ENCODE measurements around the gene TSHZ2.

TSHZ2 gene

DNA sequence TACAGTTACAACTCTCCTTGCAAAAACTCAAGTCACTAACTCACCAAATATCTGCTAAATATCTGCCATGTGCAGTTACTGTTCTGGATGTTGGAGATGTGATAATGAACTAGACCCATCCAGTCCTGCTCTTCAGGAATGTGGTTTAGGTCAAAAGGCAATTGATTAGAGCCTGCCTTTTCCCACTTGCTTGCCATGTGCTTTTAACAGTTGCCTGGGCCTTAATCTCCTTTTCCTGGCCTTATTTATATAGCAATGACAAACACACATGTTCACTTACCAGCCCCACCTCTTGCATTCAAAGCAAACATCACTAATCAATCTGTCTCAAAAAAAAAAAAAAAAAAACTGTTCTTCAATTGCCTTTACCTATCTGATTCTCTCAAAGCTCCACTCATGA is 422.3 kb downstream of the TSHZ2 start:
- no peak overlapping the region for H3K4me3 ChIP-seq (ENCODE audit: low read depth in 1 of 2, low read length in 2 of 2)
- no peaks in the 10 kb centered on the region for H3K36me3 ChIP-seq (ENCODE audit: insufficient read depth, low read length)
- no peak overlapping the region for H3K27ac ChIP-seq (ENCODE audit: low read depth, low read length)
- no peak overlapping the region for H3K9ac ChIP-seq (ENCODE audit: low read length)
- no peaks in the 10 kb centered on the region for H3K4me1 ChIP-seq (ENCODE audit: insufficient read depth, low read length)
- no peaks in the 10 kb centered on the region for H3K9me3 ChIP-seq (ENCODE audit: low read length)
- H3K27me3 ChIP-seq (ENCODE audit: control insufficient read depth in 1 of 2, insufficient read depth in 2 of 2, low read length in 2 of 2) = no peaks in the 10 kb centered on the region

GRCh38 chr20:53395188-53395923 is 423.2 kb downstream of the TSHZ2 start:
- Histone ChIP-seq H3K36me3 (ENCODE audit: insufficient read depth, low read length) (no peaks in the 10 kb centered on the region), H3K4me1 (ENCODE audit: insufficient read depth, low read length) (no peaks in the 10 kb centered on the region), H3K27ac (ENCODE audit: low read depth, low read length) (no peak overlapping the region), H3K9me3 (ENCODE audit: low read length) (no peaks in the 10 kb centered on the region), H3K4me3 (ENCODE audit: low read depth in 1 of 2, low read length in 2 of 2) (no peak overlapping the region), H3K27me3 (ENCODE audit: control insufficient read depth in 1 of 2, insufficient read depth in 2 of 2, low read length in 2 of 2) (no peaks in the 10 kb centered on the region), H3K9ac (ENCODE audit: low read length) (no peak overlapping the region)

- Histone ChIP-seq H3K36me3 (ENCODE audit: insufficient read depth, low read length) (no peaks in the 10 kb centered on the region), H3K4me1 (ENCODE audit: insufficient read depth, low read length) (no peaks in the 10 kb centered on the region), H3K9ac (ENCODE audit: low read length) (no peak overlapping the region), H3K4me3 (ENCODE audit: low read depth in 1 of 2, low read length in 2 of 2) (no peak overlapping the region), H3K9me3 (ENCODE audit: low read length) (no peaks in the 10 kb centered on the region), H3K27me3 (ENCODE audit: control insufficient read depth in 1 of 2, insufficient read depth in 2 of 2, low read length in 2 of 2) (no peaks in the 10 kb centered on the region), H3K27ac (ENCODE audit: low read depth, low read length) (no peak overlapping the region)
These were observed 426.9 kb downstream of the TSHZ2 start for GRCh38 chr20:53399083-53399482.

DNA sequence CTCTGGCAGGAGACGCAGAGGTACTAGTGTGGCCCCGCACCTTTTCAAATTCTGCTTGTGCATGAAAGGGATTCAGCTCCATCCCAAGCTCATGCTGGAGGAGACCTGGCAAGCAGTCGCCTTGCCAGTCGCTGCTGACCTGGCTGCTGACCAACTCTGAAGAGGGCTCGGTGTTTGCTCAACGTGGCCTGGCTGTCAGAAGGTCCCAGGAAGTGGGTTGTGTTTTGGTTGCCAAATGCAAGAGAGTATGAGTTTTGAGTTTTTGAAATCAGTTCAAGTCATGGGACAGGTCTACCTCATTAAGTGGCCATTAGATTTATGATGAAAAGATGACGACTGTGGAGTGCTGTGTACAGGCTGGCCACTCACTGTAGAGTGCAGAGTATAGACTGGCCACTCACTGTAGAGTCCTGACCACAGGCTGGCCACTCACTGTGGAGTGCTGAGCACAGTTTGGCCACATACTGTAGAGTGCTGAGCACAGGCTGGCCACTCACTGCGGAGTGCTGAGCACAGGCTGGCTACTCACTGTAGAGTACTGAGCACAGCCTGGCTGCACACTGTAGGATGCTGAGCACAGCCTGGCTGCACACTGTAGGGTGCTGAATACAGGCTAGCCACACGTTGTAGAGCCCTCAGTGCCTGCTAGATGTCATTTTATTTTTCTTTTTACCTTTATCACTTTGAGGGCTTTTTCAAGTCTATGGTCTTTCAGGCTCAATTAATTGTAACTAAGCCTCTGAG is 427.6 kb downstream of the TSHZ2 start:
- H3K4me1 ChIP-seq (ENCODE audit: insufficient read depth, low read length) = no peaks in the 10 kb centered on the region
- no peak overlapping the region for H3K27ac ChIP-seq (ENCODE audit: low read depth, low read length)
- no peaks in the 10 kb centered on the region for H3K9me3 ChIP-seq (ENCODE audit: low read length)
- H3K27me3 ChIP-seq (ENCODE audit: control insufficient read depth in 1 of 2, insufficient read depth in 2 of 2, low read length in 2 of 2) = no peaks in the 10 kb centered on the region
- H3K36me3 ChIP-seq (ENCODE audit: insufficient read depth, low read length) = no peaks in the 10 kb centered on the region
- H3K4me3 ChIP-seq (ENCODE audit: low read depth in 1 of 2, low read length in 2 of 2) = no peak overlapping the region
- no peak overlapping the region for H3K9ac ChIP-seq (ENCODE audit: low read length)

DNA sequence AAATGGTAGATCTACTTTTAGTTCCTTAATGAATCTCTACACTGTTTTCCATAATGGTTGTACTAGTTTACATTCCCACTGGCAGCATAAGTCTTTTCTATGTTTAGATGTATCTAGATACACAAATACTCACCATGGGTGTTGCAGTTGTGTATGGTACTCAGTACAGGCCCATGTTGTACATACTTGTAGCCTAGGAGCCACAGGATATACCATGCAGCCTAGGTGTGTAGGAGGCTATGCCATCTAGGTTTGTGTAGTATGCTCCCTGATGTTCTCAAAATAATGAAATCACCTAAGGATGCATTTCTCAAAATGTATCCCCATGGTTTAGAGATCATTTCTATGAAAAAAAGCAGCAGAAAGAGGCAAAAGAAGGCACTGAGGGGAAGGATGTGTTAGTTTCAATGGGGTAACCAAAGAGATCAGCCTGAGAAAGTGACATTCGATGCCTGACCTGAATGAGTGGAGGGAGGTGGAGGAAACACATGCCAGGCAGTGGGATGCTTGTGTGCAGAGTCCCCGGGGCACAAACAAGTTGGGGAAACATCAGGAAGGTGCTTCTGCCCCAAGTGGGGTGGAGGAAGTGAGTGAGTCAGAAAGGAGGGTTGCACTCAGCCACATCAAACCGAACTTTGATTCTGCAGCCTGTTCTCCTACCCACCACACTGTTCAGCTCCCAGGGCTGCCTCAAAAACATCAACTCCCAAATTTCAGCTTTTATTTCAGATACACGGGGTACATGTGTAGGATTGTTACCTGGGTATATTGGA is 430.3 kb downstream of the TSHZ2 start:
- Histone ChIP-seq H3K4me3 (ENCODE audit: low read depth in 1 of 2, low read length in 2 of 2) (no peak overlapping the region), H3K36me3 (ENCODE audit: insufficient read depth, low read length) (no peaks in the 10 kb centered on the region), H3K27me3 (ENCODE audit: control insufficient read depth in 1 of 2, insufficient read depth in 2 of 2, low read length in 2 of 2) (no peaks in the 10 kb centered on the region), H3K9me3 (ENCODE audit: low read length) (no peaks in the 10 kb centered on the region), H3K27ac (ENCODE audit: low read depth, low read length) (no peak overlapping the region), H3K4me1 (ENCODE audit: insufficient read depth, low read length) (no peaks in the 10 kb centered on the region), H3K9ac (ENCODE audit: low read length) (no peak overlapping the region)

- H3K27me3 ChIP-seq (ENCODE audit: control insufficient read depth in 1 of 2, insufficient read depth in 2 of 2, low read length in 2 of 2) = no peaks in the 10 kb centered on the region
- no peaks in the 10 kb centered on the region for H3K4me1 ChIP-seq (ENCODE audit: insufficient read depth, low read length)
These were observed 430.9 kb downstream of the TSHZ2 start for GRCh38 chr20:53403029-53403428.

DNA sequence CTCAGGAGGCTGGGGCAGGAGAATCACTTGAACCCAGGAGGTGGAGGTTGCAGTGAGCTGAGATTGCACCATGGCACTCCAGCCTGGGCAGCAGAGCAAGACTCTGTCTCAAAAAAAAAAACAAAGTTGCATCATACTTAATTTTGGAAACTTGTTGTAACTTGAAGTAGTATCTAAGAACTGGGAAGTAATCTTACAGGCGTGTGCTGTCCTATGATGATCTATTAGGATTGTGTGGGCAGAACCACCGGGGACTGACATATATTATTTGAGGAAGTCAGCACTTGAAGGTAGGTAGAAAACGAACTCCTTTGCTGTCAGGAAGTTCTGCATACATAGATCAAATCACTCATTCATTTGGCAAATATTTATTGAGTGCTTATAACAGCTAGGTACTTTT is 433.0 kb downstream of the TSHZ2 start:
- Histone ChIP-seq H3K27me3 (ENCODE audit: control insufficient read depth in 1 of 2, insufficient read depth in 2 of 2, low read length in 2 of 2) (no peaks in the 10 kb centered on the region), H3K36me3 (ENCODE audit: insufficient read depth, low read length) (no peaks in the 10 kb centered on the region), H3K9me3 (ENCODE audit: low read length) (no peaks in the 10 kb centered on the region), H3K4me3 (ENCODE audit: low read depth in 1 of 2, low read length in 2 of 2) (no peak overlapping the region), H3K9ac (ENCODE audit: low read length) (no peak overlapping the region), H3K27ac (ENCODE audit: low read depth, low read length) (no peak overlapping the region), H3K4me1 (ENCODE audit: insufficient read depth, low read length) (no peaks in the 10 kb centered on the region)

More at GRCh38 chr20:53403029-53403428, 430.9 kb downstream of the TSHZ2 start:
- no peak overlapping the region for H3K9ac ChIP-seq (ENCODE audit: low read length)
- no peaks in the 10 kb centered on the region for H3K36me3 ChIP-seq (ENCODE audit: insufficient read depth, low read length)
- H3K27ac ChIP-seq (ENCODE audit: low read depth, low read length) = no peak overlapping the region
- H3K4me3 ChIP-seq (ENCODE audit: low read depth in 1 of 2, low read length in 2 of 2) = no peak overlapping the region
- H3K9me3 ChIP-seq (ENCODE audit: low read length) = no peaks in the 10 kb centered on the region

- no peaks in the 10 kb centered on the region for H3K36me3 ChIP-seq (ENCODE audit: insufficient read depth, low read length)
- H3K4me1 ChIP-seq (ENCODE audit: insufficient read depth, low read length) = no peaks in the 10 kb centered on the region
- no peak overlapping the region for H3K4me3 ChIP-seq (ENCODE audit: low read depth in 1 of 2, low read length in 2 of 2)
- H3K9me3 ChIP-seq (ENCODE audit: low read length) = no peaks in the 10 kb centered on the region
- no peak overlapping the region for H3K9ac ChIP-seq (ENCODE audit: low read length)
- H3K27me3 ChIP-seq (ENCODE audit: control insufficient read depth in 1 of 2, insufficient read depth in 2 of 2, low read length in 2 of 2) = no peaks in the 10 kb centered on the region
- no peak overlapping the region for H3K27ac ChIP-seq (ENCODE audit: low read depth, low read length)
These were observed 434.4 kb downstream of the TSHZ2 start for GRCh38 chr20:53406580-53406979.

DNA sequence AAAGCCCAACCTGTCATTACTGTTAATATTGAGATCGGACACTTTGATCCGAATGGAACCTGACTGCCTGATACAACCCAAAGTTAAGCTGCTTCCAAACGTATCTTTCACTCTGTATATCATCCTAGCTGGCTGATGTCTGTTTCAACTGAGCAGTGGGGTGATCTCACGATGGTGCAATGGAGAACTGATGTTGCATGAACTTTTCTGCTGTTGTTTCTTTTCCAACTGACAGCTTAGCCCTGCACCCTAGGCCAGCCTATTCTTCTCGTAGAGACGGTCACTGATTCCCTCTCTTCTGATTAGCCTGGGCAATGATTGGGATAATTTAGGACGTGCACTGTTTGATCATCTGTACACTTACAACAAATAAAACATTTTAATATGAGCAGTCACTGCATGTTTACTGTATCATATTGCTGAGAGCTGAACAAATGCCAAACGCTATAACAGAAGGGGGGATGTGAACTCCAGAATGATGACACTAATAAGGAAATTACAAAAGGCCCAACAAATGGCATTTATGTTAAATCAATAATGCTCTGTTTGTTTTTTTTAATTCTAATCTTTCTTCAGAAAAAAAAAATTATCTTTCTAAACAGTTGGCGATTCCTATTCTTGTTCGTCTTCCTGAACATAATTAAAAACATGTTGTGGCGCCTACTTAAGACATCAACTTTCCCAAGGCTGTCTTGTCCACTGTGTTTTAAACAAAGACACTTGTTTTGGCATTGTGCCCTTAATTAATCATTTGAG is 436.7 kb downstream of the TSHZ2 start:
- Histone ChIP-seq H3K27ac (ENCODE audit: low read depth, low read length) (no peak overlapping the region), H3K36me3 (ENCODE audit: insufficient read depth, low read length) (no peaks in the 10 kb centered on the region), H3K9ac (ENCODE audit: low read length) (no peak overlapping the region), H3K4me3 (ENCODE audit: low read depth in 1 of 2, low read length in 2 of 2) (no peak overlapping the region), H3K27me3 (ENCODE audit: control insufficient read depth in 1 of 2, insufficient read depth in 2 of 2, low read length in 2 of 2) (no peaks in the 10 kb centered on the region), H3K4me1 (ENCODE audit: insufficient read depth, low read length) (no peaks in the 10 kb centered on the region), H3K9me3 (ENCODE audit: low read length) (no peaks in the 10 kb centered on the region)

GRCh38 chr20:53409447-53409717 is 437.2 kb downstream of the TSHZ2 start:
- H3K9ac ChIP-seq (ENCODE audit: low read length) = no peak overlapping the region
- H3K9me3 ChIP-seq (ENCODE audit: low read length) = no peaks in the 10 kb centered on the region
- H3K4me1 ChIP-seq (ENCODE audit: insufficient read depth, low read length) = no peaks in the 10 kb centered on the region
- H3K36me3 ChIP-seq (ENCODE audit: insufficient read depth, low read length) = no peaks in the 10 kb centered on the region
- H3K27me3 ChIP-seq (ENCODE audit: control insufficient read depth in 1 of 2, insufficient read depth in 2 of 2, low read length in 2 of 2) = no peaks in the 10 kb centered on the region
- H3K27ac ChIP-seq (ENCODE audit: low read depth, low read length) = no peak overlapping the region
- no peak overlapping the region for H3K4me3 ChIP-seq (ENCODE audit: low read depth in 1 of 2, low read length in 2 of 2)

DNA sequence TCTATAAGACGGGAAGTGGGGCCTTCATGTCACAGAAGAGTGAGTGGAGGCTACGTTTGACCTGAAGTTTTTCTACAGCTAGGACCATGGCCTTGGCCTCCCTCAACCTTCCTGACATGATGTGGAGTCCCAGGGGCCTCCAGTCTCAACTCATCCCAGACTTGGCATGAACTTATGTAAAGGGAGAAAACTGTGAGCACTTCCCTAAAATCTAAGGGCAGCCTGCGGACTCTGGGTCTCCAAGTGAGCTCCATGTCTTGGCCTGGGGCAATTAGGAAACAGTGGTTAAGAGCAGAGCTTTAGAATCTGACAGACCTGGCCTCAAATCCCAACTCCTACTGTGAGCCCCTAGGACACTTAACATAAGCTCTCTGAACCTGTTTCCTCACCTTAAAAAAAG is 439.0 kb downstream of the TSHZ2 start:
- no peak overlapping the region for H3K27ac ChIP-seq (ENCODE audit: low read depth, low read length)
- H3K9ac ChIP-seq (ENCODE audit: low read length) = no peak overlapping the region
- no peaks in the 10 kb centered on the region for H3K4me1 ChIP-seq (ENCODE audit: insufficient read depth, low read length)
- no peaks in the 10 kb centered on the region for H3K9me3 ChIP-seq (ENCODE audit: low read length)
- no peak overlapping the region for H3K4me3 ChIP-seq (ENCODE audit: low read depth in 1 of 2, low read length in 2 of 2)
- H3K36me3 ChIP-seq (ENCODE audit: insufficient read depth, low read length) = no peaks in the 10 kb centered on the region
- H3K27me3 ChIP-seq (ENCODE audit: control insufficient read depth in 1 of 2, insufficient read depth in 2 of 2, low read length in 2 of 2) = no peaks in the 10 kb centered on the region

Data from muscle layer of colon (tissue), 2 donors.